ENCODE results near the gene ECSIT.
A peak's percentile ranks its signal among the peaks of the same experiment; 100 is the strongest.

Gene ECSIT

DNA sequence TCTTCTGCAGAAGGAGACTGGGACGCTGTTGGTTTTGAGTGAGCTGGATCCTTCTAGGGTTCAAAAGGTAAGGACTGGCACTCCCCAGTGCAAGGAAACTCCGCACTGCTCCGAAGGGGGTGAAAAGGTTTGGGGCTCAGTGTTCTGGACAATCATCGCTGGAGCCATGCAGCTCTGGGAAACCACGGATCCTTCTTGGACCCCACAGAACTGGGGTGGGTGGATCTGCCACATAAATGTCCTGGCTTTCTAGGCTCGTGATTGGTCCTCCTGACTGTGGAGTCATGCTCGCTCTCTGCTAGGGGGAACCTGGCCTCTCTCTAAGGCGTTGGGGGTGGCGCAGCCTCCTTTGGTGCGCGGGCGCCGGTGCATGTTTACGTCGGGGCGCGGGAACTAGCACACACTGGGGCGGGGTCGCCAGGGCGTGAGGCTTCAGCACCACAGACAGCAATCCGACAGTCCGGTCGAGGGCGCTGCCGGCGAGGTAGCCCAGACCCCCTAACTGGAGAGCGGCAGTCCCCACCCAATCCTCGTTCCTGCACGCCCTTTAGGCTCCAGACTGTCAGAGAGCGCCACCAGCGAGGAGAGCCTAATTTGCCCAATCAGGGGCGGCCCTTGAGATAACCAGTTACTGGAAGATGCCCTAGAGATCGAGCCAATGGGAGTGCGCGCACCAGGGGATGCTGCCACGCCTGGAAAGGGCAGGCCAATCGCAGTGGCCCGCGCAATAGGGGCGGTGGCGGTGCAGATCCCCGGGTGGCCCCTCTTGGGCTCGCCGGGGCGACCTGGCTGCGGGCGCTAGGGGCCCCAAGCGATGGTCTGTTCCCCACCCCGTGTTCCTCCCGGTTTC is 47.2 kb downstream of the ECSIT start:
- TF ChIP-seq CTCF (conservative IDR thresholded peaks at IDR 0.05; ENCODE audit: control insufficient read depth, insufficient read depth, low read depth, low read length) = no peak
- peak; percentile 81 for DNase-seq (ENCODE audit: low read depth)
- peak overlapping the region; percentile 21 for H3K4me3 ChIP-seq (ENCODE audit: control insufficient read depth, low read depth, low read length)

GRCh38 chr19:11480715-11481533 is 48.0 kb downstream of the ECSIT start, which contains the start of gene ELAVL3:
ELAVL3 (minus strand) TSS chr19:11481046; CDS start chr19:11480608, 438 bp downstream.
- no peak for DNase-seq (ENCODE audit: low read depth)
- no peak within 1 kb of the TSS for H3K4me3 ChIP-seq (ENCODE audit: control insufficient read depth, low read depth, low read length)

GRCh38 chr19:11479898-11480714 is 48.8 kb downstream of the ECSIT start:
- no peak for TF ChIP-seq CTCF (conservative IDR thresholded peaks at IDR 0.05; ENCODE audit: control insufficient read depth, insufficient read depth, low read depth, low read length)
- DNase-seq (ENCODE audit: low read depth) = no peak
- no peak overlapping the region for H3K4me3 ChIP-seq (ENCODE audit: control insufficient read depth, low read depth, low read length)

More at GRCh38 chr19:11480715-11481533, 48.0 kb downstream of the ECSIT start, which contains the start of gene ELAVL3:
- no peak for TF ChIP-seq CTCF (conservative IDR thresholded peaks at IDR 0.05; ENCODE audit: control insufficient read depth, insufficient read depth, low read depth, low read length)

- DNase-seq (ENCODE audit: low read depth) = peak; percentile 30
- H3K4me3 ChIP-seq (ENCODE audit: control insufficient read depth, low read depth, low read length) = no peak overlapping the region
- no peak for TF ChIP-seq CTCF (conservative IDR thresholded peaks at IDR 0.05; ENCODE audit: control insufficient read depth, insufficient read depth, low read depth, low read length)
Measured at GRCh38 chr19:11479090-11479897, 49.6 kb downstream of the ECSIT start.

GRCh38 chr19:11478167-11479089 is 50.5 kb downstream of the ECSIT start:
- TF ChIP-seq CTCF (conservative IDR thresholded peaks at IDR 0.05; ENCODE audit: control insufficient read depth, insufficient read depth, low read depth, low read length) = no peak
- no peak for DNase-seq (ENCODE audit: low read depth)
- no peak overlapping the region for H3K4me3 ChIP-seq (ENCODE audit: control insufficient read depth, low read depth, low read length)
